Neural cell (in vitro differentiated cells): ENCODE measurements around the gene IQCM. TPM values are rescaled to one million over a fixed set of nuclear protein-coding genes. Genes with fewer than 3 reads are reported as not detected.
A peak's percentile ranks its signal among the peaks of the same experiment; 100 is the strongest.

Experiments used
- H2AFZ ChIP-seq: fragments of 200-600, 300-800 bp; sonication (generic), shearing (Covaris generic); 2 replicates; pipeline ENCODE4 v1.6.0; 2014; ENCODE audit warnings: low read depth, mild to moderate bottlenecking, antibody characterized with exemption, low read length, moderate library complexity
- H3F3A ChIP-seq: fragments of 200-600 bp; shearing (Covaris generic); 2 replicates; pipeline ENCODE4 v1.6.1; 2016; ENCODE audit warnings: mild to moderate bottlenecking, moderate library complexity, mixed read lengths, antibody characterized with exemption, low read length; ENCODE audit not compliant: insufficient read depth, poor library complexity, severe bottlenecking
- H3K27ac ChIP-seq: fragments of 200-600, 300-800 bp; sonication (generic), shearing (Covaris generic); 2 replicates; pipeline ENCODE4 v1.5.1; 2014; ENCODE audit warnings: mild to moderate bottlenecking, low read length, moderate library complexity
- H3K27me3 ChIP-seq: fragments of 300-800, 200-600 bp; sonication (generic), shearing (Covaris generic); 2 replicates; pipeline ENCODE4 v1.6.0; 2014; ENCODE audit warnings: mild to moderate bottlenecking, low read depth, low read length, moderate library complexity; ENCODE audit not compliant: insufficient read depth
- H3K36me3 ChIP-seq: fragments of 300-800, 200-600 bp; sonication (generic), shearing (Covaris generic); 2 replicates; pipeline ENCODE4 v1.5.1; 2014; ENCODE audit warnings: mild to moderate bottlenecking, antibody characterized with exemption, low read length, moderate library complexity; ENCODE audit not compliant: insufficient read depth
- H3K4me2 ChIP-seq: fragments of 300-800, 200-600 bp; sonication (generic), shearing (Covaris generic); 2 replicates; pipeline ENCODE4 v1.6.0; 2014; ENCODE audit warnings: mild to moderate bottlenecking, low read length
- H3K4me3 ChIP-seq: fragments of 300-800, 200-600 bp; sonication (generic), shearing (Covaris generic); 2 replicates; pipeline ENCODE4 v1.5.1; 2014; ENCODE audit warnings: mild to moderate bottlenecking, low read length, moderate library complexity
- H3K79me2 ChIP-seq: fragments of 200-600 bp; shearing (Covaris generic); replicated peaks from 2 replicates; pipeline ENCODE4 v1.6.0; 2014; ENCODE audit warnings: mild to moderate bottlenecking, low read length, moderate library complexity; ENCODE audit not compliant: insufficient read depth
- H3K9ac ChIP-seq: fragments of 300-800, 200-600 bp; sonication (generic), shearing (Covaris generic); 2 replicates; pipeline ENCODE4 v1.6.1; 2016; ENCODE audit warnings: mild to moderate bottlenecking, low read length, mixed read lengths
- H3K9me2 ChIP-seq: fragments of 200-600 bp; shearing (Covaris generic); 2 replicates; pipeline ENCODE4 v1.6.1; 2016; ENCODE audit warnings: mild to moderate bottlenecking, low read length, mixed read lengths; ENCODE audit not compliant: insufficient read depth
- H3K9me3 ChIP-seq: fragments of 200-600, 300-800 bp; sonication (generic), shearing (Covaris generic); 2 replicates; pipeline ENCODE4 v1.6.1; 2016; ENCODE audit warnings: mild to moderate bottlenecking, mixed run types, low read length, moderate library complexity, mixed read lengths
- H4K20me1 ChIP-seq: fragments of 200-600 bp; shearing (Covaris generic); 2 replicates; pipeline ENCODE4 v1.6.1; 2016; ENCODE audit warnings: mild to moderate bottlenecking, mixed run types; ENCODE audit not compliant: insufficient read depth
- CTCF ChIP-seq: fragments of 450-650 bp; IDR thresholded peaks from 2 replicates; pipeline ENCODE4 v1.5.1; 2014; ENCODE audit warnings: antibody characterized with exemption, mild to moderate bottlenecking, moderate library complexity; ENCODE audit not compliant: poor library complexity, severe bottlenecking
- EP300 ChIP-seq: fragments of 450-650 bp; conservative IDR thresholded peaks from 2 replicates; pipeline ENCODE4 v1.6.1; 2014; ENCODE audit warnings: antibody characterized with exemption, mild to moderate bottlenecking, moderate library complexity; ENCODE audit not compliant: poor library complexity, severe bottlenecking
- EZH2 ChIP-seq: fragments of 200-600, 300-800 bp; shearing (Covaris generic), sonication (generic); IDR thresholded peaks from 2 replicates; pipeline ENCODE4 v1.6.1; 2014; ENCODE audit warnings: antibody characterized with exemption, low read length, borderline replicate concordance, mild to moderate bottlenecking; ENCODE audit not compliant: insufficient read depth, poor library complexity, severe bottlenecking
- MXI1 ChIP-seq: fragments of 450-650 bp; conservative IDR thresholded peaks from 2 replicates; pipeline ENCODE4 v1.6.1; 2014; ENCODE audit warnings: antibody characterized with exemption, mild to moderate bottlenecking; ENCODE audit not compliant: poor library complexity, severe bottlenecking
- POLR2AphosphoS5 ChIP-seq: IDR thresholded peaks from 2 replicates; pipeline ENCODE4 v1.6.1; 2012
- RAD21 ChIP-seq: fragments of 450-650 bp; conservative IDR thresholded peaks from 2 replicates; pipeline ENCODE4 v1.6.1; 2014; ENCODE audit warnings: antibody characterized with exemption, mild to moderate bottlenecking, moderate library complexity
- REST ChIP-seq: IDR thresholded peaks from 2 replicates; pipeline ENCODE4 v1.6.1; 2012; ENCODE audit warnings: borderline replicate concordance
- SMC3 ChIP-seq: fragments of 450-650 bp; conservative IDR thresholded peaks from 2 replicates; pipeline ENCODE4 v1.6.1; 2014; ENCODE audit warnings: antibody characterized with exemption, mild to moderate bottlenecking, moderate library complexity; ENCODE audit not compliant: poor library complexity
- TAF1 ChIP-seq: IDR thresholded peaks from 2 replicates; pipeline ENCODE4 v1.6.1; 2012; ENCODE audit warnings: low read depth
- polyA plus RNA-seq: library from polyadenylated mRNA; depleted of rRNA; stranded (reverse); fragments of >200 nt; gene quantifications from 2 replicates; pipeline ENCODE4 v1.2.3, GENCODE V29; 2014

IQCM gene
- polyA plus RNA-seq, 1 donor from 2014 or later: not detected

- Histone ChIP-seq H3K4me3 (no peak overlapping the region), H3K9ac (no peak overlapping the region), H3K36me3 (no peaks in the 10 kb centered on the region), H4K20me1 (no peaks in the 10 kb centered on the region), H3K4me2 (no peak overlapping the region), H3K27me3 (no peaks in the 10 kb centered on the region), H3K27ac (no peak overlapping the region), H2AFZ (no peak overlapping the region), H3K9me3 (no peaks in the 10 kb centered on the region), H3K79me2 (no peaks in the 10 kb centered on the region), H3K9me2 (no peaks in the 10 kb centered on the region), H3F3A (no peaks in the 10 kb centered on the region)
- TF ChIP-seq SMC3 (no peak), EZH2 (no peak), EP300 (no peak), CTCF (no peak), RAD21 (no peak), TAF1 (no peak), POLR2AphosphoS5 (no peak), MXI1 (no peak), REST (no peak)
Measured at GRCh38 chr4:149311076-149311475, 504.6 kb downstream of the IQCM start.

- Histone ChIP-seq H4K20me1 (no peaks in the 10 kb centered on the region), H3K36me3 (no peaks in the 10 kb centered on the region), H3K27ac (peak overlapping the region; percentile 8), H3K9me2 (no peaks in the 10 kb centered on the region), H3K27me3 (no peaks in the 10 kb centered on the region), H3K9me3 (no peaks in the 10 kb centered on the region), H3K9ac (no peak overlapping the region), H2AFZ (no peak overlapping the region), H3K4me2 (no peak overlapping the region), H3F3A (no peaks in the 10 kb centered on the region), H3K79me2 (no peaks in the 10 kb centered on the region), H3K4me3 (peak overlapping the region; percentile 25)
- peak; percentile 63 for TF ChIP-seq REST
- peak; percentile 82 for TF ChIP-seq EP300
- TF ChIP-seq POLR2AphosphoS5: peak; percentile 56
- no peak for TF ChIP-seq RAD21
Measured at GRCh38 chr4:149306537-149306936, 509.1 kb downstream of the IQCM start.
